Measurements from ENCODE around the gene TTBK2.

The TTBK2 gene

DNA sequence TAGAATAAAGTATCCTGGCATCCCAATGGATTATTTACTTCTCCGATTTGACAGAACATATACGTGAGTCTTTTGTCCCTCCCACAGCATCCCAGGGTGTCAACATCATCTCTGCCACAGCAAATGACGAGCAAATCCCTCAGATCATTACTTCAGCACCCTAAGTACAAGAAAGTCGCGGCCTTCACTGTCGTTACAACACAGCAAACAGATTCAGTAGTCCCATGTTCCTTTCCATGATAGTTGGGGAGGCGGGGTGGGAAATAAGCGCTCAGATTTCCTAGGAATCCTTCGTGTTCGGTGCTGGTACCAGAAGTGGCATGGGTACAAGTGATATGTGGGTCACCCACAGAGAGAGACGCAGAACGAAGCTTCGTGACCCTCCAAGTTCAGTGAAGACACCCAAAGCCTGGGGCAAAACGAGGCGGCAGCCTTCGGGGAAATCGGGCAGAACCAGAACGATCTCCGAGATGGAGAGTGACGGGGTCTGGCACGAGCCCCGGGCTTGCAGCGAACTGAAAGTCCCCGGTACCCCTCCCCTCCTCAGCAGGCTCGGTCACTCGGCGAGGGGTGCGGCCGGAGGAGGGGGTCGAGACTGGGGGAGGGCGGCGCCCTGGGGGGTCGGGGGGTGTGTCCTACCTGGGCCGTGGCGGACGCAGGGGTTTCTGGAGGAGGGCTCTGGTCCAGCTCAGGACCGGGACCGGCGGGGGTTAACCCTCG lies 619 bp downstream of the TTBK2 start:
- DNase-seq (ENCODE audit: low read depth): peak; percentile 42
- TF ChIP-seq, protein P1, sequence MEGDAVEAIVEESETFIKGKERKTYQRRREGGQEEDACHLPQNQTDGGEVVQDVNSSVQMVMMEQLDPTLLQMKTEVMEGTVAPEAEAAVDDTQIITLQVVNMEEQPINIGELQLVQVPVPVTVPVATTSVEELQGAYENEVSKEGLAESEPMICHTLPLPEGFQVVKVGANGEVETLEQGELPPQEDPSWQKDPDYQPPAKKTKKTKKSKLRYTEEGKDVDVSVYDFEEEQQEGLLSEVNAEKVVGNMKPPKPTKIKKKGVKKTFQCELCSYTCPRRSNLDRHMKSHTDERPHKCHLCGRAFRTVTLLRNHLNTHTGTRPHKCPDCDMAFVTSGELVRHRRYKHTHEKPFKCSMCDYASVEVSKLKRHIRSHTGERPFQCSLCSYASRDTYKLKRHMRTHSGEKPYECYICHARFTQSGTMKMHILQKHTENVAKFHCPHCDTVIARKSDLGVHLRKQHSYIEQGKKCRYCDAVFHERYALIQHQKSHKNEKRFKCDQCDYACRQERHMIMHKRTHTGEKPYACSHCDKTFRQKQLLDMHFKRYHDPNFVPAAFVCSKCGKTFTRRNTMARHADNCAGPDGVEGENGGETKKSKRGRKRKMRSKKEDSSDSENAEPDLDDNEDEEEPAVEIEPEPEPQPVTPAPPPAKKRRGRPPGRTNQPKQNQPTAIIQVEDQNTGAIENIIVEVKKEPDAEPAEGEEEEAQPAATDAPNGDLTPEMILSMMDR (conservative IDR thresholded peaks at IDR 0.05; ENCODE audit: low read length): no peak
- peak overlapping the region; percentile 72 for H3K4me3 ChIP-seq (ENCODE audit: low read length)

DNA sequence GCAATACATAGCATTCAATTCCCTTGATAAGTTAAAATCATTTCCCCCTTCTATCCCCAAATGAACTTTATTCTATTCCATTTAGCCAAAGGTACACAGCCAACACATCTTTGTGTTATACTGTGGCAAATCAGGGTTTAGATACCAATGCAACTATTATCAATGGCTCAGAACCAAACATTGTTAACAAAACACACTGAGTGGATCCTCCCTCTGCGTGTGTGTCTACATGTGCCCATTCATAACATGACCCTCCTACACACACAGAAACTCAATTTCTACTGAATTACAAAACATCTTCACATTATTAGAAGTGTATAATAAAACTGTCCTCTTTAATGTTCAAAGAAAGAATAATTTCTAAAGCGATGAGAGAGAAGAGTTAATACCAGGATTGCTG lies 1.3 kb downstream of the TTBK2 start:
- H3K4me3 ChIP-seq (ENCODE audit: low read length): peak overlapping the region; percentile 72
- DNase-seq (ENCODE audit: low read depth): no peak
- TF ChIP-seq, protein P1 (conservative IDR thresholded peaks at IDR 0.05; ENCODE audit: low read length): no peak

DNA sequence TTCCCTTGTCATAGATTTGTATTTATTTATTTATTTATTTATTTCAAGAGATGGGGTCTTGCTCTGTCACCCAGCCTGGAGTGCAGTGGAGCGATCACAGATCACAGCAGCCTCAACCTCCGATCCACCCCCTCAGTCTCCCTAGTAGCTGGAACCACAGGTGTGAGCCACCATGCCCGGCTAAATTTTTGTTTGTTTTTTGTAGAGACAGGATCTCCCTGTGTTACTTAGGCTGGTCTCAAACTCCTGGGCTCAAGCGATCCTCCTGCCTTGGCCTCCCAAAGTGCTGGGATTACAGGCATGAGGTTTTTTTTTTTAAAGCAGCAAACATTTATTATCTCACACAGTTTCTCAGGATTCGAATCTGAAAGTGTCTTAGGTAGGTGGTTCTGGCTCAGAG lies 2.5 kb downstream of the TTBK2 start:
- TF ChIP-seq, protein P1 (conservative IDR thresholded peaks at IDR 0.05; ENCODE audit: low read length): no peak
- H3K4me3 ChIP-seq (ENCODE audit: low read length): no peak overlapping the region
- DNase-seq (ENCODE audit: low read depth): no peak

DNA sequence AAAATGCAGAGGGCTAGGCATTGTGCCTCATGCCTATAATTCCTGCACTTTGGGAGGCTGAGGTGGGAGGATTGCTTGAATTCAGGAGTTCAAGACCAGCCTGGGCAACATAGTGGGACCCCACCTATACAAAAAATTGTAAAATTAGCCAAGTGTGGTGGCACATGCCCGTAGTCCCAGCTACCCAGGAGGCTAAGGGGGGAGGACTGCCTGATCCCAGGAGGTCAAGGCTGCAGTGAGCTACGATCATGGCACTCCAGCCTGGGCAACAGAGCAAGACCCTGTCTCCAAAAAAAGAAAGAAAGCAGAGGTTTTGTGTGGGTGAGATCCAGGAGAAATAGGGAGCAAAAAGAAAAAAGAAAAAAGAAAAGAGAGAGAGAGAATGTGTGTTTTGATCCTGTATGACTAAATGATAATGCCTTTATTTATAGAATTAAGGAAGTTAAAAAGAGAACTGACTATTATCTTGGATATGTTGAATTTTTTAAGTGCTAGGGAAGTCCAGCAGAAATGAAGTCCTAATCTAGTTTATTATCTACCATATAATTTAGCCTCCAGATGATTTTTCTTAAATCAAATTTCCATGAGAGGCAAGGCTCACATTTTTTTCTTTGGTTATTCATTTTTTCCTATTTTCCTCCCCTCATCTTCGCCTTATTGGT lies 4.8 kb downstream of the TTBK2 start:
- DNase-seq (ENCODE audit: low read depth): no peak
- TF ChIP-seq, protein P1 (conservative IDR thresholded peaks at IDR 0.05; ENCODE audit: low read length): no peak
- H3K4me3 ChIP-seq (ENCODE audit: low read length): no peak overlapping the region

DNA sequence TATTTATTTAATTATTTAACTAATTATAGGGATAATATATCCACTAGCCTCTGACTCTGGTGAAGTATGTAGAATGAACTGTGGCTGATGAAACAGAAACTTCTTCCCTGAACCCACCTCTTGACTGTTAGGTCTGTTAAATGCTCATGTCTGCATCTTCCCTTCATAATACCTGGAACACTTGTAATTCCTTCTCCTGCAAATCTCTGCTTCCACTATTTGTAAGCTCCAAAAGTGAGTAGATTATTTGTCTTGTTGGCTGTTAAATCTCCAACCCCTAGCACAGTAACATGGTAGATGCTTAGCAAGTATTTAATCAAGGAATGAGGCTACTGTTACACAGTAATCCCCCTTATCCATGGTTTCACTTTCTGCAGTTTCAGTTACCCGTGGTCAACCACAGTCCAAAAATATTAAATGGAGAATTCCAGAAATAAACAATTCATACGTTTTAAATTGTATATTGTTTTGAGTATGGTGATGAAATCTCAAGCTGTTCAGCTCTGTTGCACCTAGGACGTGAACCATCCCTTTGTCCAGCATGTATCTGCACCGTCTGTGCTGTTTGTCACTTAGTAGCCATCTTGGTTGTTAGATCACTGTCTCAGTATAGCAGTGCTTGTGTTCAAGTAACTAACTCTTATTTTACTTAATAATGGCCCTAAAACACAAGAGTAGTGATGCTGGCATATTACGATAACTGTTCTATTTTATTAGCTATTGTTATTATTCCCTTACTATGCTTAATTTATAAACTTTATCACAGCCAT lies 5.7 kb downstream of the TTBK2 start:
- DNase-seq (ENCODE audit: low read depth): no peak
- no peak overlapping the region for H3K4me3 ChIP-seq (ENCODE audit: low read length)
- TF ChIP-seq, protein P1 (conservative IDR thresholded peaks at IDR 0.05; ENCODE audit: low read length): no peak

DNA sequence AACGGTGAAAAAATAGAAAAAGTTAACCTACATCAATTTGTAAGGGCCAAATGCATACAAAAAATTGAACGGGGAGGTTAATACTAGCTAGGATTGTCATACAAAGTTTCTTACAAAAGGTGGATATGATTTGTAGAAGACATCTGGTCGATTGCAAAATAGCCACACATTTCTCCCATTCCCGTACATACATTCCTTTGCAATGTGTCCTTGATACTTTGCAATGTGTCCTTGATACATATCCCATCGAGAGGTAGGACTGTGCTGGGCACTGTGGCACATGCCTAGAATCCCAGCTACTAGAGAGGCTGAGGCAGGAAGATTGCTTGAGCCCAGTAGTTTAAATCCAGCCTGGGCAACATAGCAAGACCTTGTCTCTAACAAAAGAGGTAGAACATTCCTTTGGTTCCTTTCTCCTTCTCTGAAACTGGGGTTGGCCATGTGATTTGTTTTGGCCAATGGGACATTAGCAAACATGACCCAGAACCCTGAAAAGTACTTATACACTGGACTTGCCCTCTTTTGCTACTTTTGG lies 9.5 kb downstream of the TTBK2 start:
- TF ChIP-seq, protein P1 (conservative IDR thresholded peaks at IDR 0.05; ENCODE audit: low read length): no peak
- DNase-seq (ENCODE audit: low read depth): peak; percentile 91
- H3K4me3 ChIP-seq (ENCODE audit: low read length): no peak overlapping the region

Data from AG10803 (cell line).